Measurements from ENCODE around the gene TUBA1B. TPM values are rescaled to one million over a fixed set of nuclear protein-coding genes. Genes with fewer than 3 reads are reported as not detected.

TUBA1B gene
- total and polyA plus RNA-seq, 2 of the 13 experiments (the other 11 are each of a cell fraction or from before 2014, with no cell fraction given) = 1,275 to 1,353 TPM

- TF ChIP-seq HINFP (CRISPR knock-in tag; IDR thresholded peaks at IDR 0.05; ENCODE audit: low read depth) = peak; percentile 17; the same call in 1 of the 2 replicates
- peak; percentile 88 for TF ChIP-seq GABPB1 (CRISPR knock-in tag; IDR thresholded peaks at IDR 0.05)
- no peak for TF ChIP-seq CCAR2 (optimal IDR thresholded peaks at IDR 0.05; ENCODE audit: low read depth, low read length)
- TF ChIP-seq RAD51 (IDR thresholded peaks at IDR 0.05; ENCODE audit: borderline replicate concordance) = no peak; the same call in 1 of the 2 replicates
- no peak for TF ChIP-seq ZNF12 (CRISPR knock-in tag; IDR thresholded peaks at IDR 0.05)
- no peak for TF ChIP-seq ZBTB49 (CRISPR knock-in tag; IDR thresholded peaks at IDR 0.05; ENCODE audit: borderline replicate concordance)
- peak; percentile 18; the same call in 1 of the 2 replicates for TF ChIP-seq POLR2G (IDR thresholded peaks at IDR 0.05; ENCODE audit: low read depth, low read length)
- TF ChIP-seq ZNF180 (CRISPR knock-in tag; IDR thresholded peaks at IDR 0.05; ENCODE audit: borderline replicate concordance, low read depth) = no peak
- TF ChIP-seq RXRA (CRISPR knock-in tag; IDR thresholded peaks at IDR 0.05) = no peak
- no peak for TF ChIP-seq SMARCE1 (IDR thresholded peaks at IDR 0.05; ENCODE audit: borderline replicate concordance)
- no peak for TF ChIP-seq ZNF7 (CRISPR knock-in tag; IDR thresholded peaks at IDR 0.05)
- TF ChIP-seq NFE2L2 (IDR thresholded peaks at IDR 0.05; ENCODE audit: low read length) = peak; percentile 36; the same call in 1 of the 2 replicates
- peak; percentile 97 for TF ChIP-seq ZNF234 (CRISPR knock-in tag; conservative IDR thresholded peaks at IDR 0.05)
- TF ChIP-seq ZNF558 (CRISPR knock-in tag; IDR thresholded peaks at IDR 0.05; ENCODE audit: borderline replicate concordance) = peak; percentile 52; the same call in 1 of the 2 replicates
- TF ChIP-seq ZNF260 (CRISPR knock-in tag; IDR thresholded peaks at IDR 0.05; ENCODE audit: borderline replicate concordance, low read depth) = no peak
- TF ChIP-seq ZNF720 (CRISPR knock-in tag; IDR thresholded peaks at IDR 0.05) = no peak
- TF ChIP-seq TIGD3 (CRISPR knock-in tag; IDR thresholded peaks at IDR 0.05; ENCODE audit: borderline replicate concordance) = no peak; the same call in 1 of the 2 replicates
- peak; percentile 98 for TF ChIP-seq ZSCAN30 (CRISPR knock-in tag; IDR thresholded peaks at IDR 0.05)
- no peak for TF ChIP-seq LCORL (IDR thresholded peaks at IDR 0.05)
- peak; percentile 17; the same call in 1 of the 2 replicates for TF ChIP-seq LCORL (CRISPR knock-in tag; IDR thresholded peaks at IDR 0.05)
- TF ChIP-seq ZNF34 (CRISPR knock-in tag; IDR thresholded peaks at IDR 0.05; ENCODE audit: borderline replicate concordance) = no peak
- TF ChIP-seq U2AF2 (IDR thresholded peaks at IDR 0.05; ENCODE audit: low read depth, low read length) = no peak
- TF ChIP-seq SAFB2 (CRISPR knock-in tag; IDR thresholded peaks at IDR 0.05; ENCODE audit: borderline replicate concordance, low read depth) = peak; percentile 75; the same call in 1 of the 2 replicates
- no peak; the same call in 1 of the 2 replicates for TF ChIP-seq NR2C2 (CRISPR knock-in tag; IDR thresholded peaks at IDR 0.05; ENCODE audit: borderline replicate concordance)
- TF ChIP-seq ZNF33B (CRISPR knock-in tag; IDR thresholded peaks at IDR 0.05) = peak; percentile 47; the same call in 1 of the 2 replicates
These were observed 794 bp downstream of the TUBA1B start (continued) for GRCh38 chr12:49130151-49131050.
